Motor neuron (in vitro differentiated cells): ENCODE results near the gene HSD3B1. TPM values are rescaled to one million over a fixed set of nuclear protein-coding genes. Genes with fewer than 3 reads are reported as not detected.

Experiments
- total RNA-seq, 8 experiments: library from RNA; unstranded; fragments of 300-600 nt; gene quantifications; 2 replicates each; pipeline versions ENCODE4 v1.2.3 to v1.2.4, GENCODE V29; 2022

HSD3B1 gene
- total RNA-seq, 8 experiments from 2014 or later, result 0.18 to 1.5 (median 0.49) TPM; not detected in 3

Other genes with a start within 250 kb of the HSD3B1 start
- gene HAO2, start 138.4 kb upstream of the HSD3B1 start, total RNA-seq, result 10 to 100 TPM in 1 of 8 experiments, under 1 TPM in 2, not detected in 5; 0.24 to 86.3 (median 0.33) TPM
- 1 to 10 TPM in 1 of 8 experiments, under 1 TPM in 1, not detected in 6; 0.38 to 1.0 TPM for gene HSD3B2, start 92.1 kb upstream of the HSD3B1 start, total RNA-seq
- 10 to 100 TPM; 10.8 to 47.7 (median 29.9) TPM for gene ZNF697, start 141.1 kb downstream of the HSD3B1 start, total RNA-seq
- 100 to 1,000 TPM in 6 of 8 experiments, 10 to 100 TPM in 2; 39.6 to 288 (median 175) TPM for gene PHGDH, start 204.7 kb downstream of the HSD3B1 start, total RNA-seq